OCI-LY7 (cell line): ENCODE measurements around the gene MAS1L.
"Not testable (repeated sequence)": the region's sequence is repeated elsewhere in the genome, so short reads cannot be mapped to it uniquely, and the experiment has no call there.

Experiments used
- CTCF ChIP-seq: fragments of 200-600 bp; sonication (generic); conservative IDR thresholded peaks from 2 replicates; pipeline ENCODE4 v1.5.1; 2014; ENCODE audit warnings: mild to moderate bottlenecking, antibody characterized with exemption, low read length, moderate library complexity, mixed read lengths
- EZH2phosphoT487 ChIP-seq: fragments of 200-600 bp; sonication (generic); IDR thresholded peaks from 2 replicates; pipeline ENCODE4 v1.6.1; 2018; ENCODE audit warnings: low read depth, borderline replicate concordance, mild to moderate bottlenecking, mixed run types, antibody characterized with exemption, low read length, moderate library complexity, mixed read lengths

DNA sequence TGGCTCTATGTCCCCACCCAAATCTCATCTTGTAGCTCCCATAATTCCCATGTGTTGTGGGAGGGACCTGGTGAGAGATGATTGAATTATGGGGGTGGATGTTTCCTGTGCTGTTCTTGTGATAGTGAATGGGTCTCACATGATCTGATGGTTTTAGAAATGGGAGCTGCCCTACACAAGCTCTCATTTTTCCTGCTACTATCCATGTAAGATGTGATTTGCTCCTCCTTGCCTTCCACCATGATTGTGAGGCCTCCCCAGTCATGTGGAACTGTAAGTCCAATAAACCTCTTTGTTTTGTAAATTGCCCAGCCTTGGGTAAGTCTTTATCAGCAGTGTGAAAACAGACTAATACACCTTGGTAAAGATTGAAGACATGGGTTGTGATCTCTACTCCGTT is 43.7 kb downstream of the MAS1L start:
- not testable (repeated sequence) for TF ChIP-seq CTCF, EZH2phosphoT487
